GM21367 (cell line): ENCODE results near the gene SLC25A42.

ENCODE experiments used
- ATAC-seq: cut with Tn5 transposase; IDR thresholded peaks from one replicate; pipeline ENCODE4 v1.9.1; 2021; ENCODE audit not compliant: unreplicated experiment

SLC25A42 gene

DNA sequence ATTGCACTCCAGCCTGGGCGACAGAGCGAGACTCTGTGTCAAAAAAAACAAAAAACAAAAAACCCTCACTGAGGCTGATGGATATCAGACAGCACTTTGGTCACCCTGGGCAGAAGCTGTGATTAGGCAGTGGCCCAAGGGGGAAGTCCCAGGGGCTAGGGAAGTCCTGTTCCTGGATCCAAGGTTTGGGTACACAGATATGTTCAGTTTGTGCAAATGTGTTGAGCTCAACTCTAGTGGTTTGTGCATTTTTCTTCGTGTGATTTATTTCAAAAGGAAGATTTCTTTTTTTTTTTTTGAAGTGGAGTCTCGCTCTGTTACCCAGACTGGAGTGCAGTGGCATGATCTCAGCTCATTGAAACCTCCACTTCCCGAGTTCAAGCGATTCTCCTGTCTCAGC, 94.0 kb downstream of the SLC25A42 start:
- ATAC-seq, result no peak

GRCh38 chr19:19159534-19159933, 95.7 kb downstream of the SLC25A42 start:
- ATAC-seq, result no peak

DNA sequence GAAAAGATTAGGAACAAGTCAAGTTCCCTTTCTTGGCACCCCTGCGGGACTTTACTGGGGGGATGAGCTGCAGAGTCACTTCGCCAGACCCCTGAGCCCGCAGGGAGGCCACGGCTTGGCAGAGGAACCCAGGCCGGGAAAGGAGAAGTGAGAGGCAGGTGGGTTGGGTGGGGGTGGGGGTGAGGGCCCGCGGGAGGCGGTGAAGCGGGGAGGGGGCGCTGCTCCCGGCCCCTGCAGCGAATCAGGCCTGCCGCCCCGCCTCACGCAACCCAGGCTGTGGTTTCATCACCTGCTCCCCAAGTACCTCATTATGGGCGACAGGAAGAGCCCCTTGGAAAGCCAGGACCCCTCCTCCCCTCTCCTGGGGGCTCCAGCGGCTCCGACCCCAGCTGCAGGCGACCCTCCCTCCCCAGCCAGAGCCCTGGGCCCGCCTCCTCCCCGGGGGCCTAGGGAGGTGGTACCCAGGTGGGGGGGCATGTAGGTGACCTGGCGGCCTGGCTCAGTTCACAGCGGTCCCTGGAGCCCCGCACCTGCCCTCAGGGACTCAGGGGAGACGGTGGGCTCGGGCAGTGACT, 96.8 kb downstream of the SLC25A42 start:
- no peak for ATAC-seq

DNA sequence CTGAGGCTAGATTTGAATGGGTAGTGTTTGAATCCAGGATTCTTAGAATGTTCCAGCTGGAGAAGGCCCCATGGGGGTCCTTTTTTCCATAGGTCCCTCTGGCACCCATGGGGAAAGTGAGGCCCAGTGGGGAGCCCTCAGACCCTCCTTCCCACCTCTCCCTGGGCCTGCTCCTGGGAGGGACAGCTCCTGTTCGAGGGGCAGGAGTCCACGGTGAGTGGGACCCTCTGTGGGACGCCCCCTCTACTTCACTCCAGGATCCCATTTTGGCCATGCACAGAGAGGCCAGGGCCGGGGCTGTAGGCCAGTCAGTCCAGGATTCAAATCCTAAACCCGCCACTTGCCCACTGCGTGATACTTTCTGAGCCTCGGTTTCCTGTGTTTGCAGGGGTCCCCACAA, 98.7 kb downstream of the SLC25A42 start:
- no peak for ATAC-seq
